K562 (cell line): ENCODE data around the gene SIT1. TPM values are rescaled to one million over a fixed set of nuclear protein-coding genes. Genes with fewer than 3 reads are reported as not detected.

Experiments used
- ARID1B ChIP-seq: fragments of 450-650 bp; IDR thresholded peaks from 2 replicates; pipeline ENCODE4 v1.6.1; 2016; ENCODE audit warnings: antibody characterized with exemption, mild to moderate bottlenecking, inconsistent platforms
- BACH1 ChIP-seq: fragments of 200-800 bp; sonication (Bioruptor generic); IDR thresholded peaks from 2 replicates; pipeline ENCODE4 v1.6.1; 2016; ENCODE audit warnings: missing genetic modification characterization, missing compliant biosample characterization
- BHLHE40 ChIP-seq: IDR thresholded peaks from 2 replicates; pipeline ENCODE4 v1.6.1; 2011; ENCODE audit warnings: low read length, improper control_type of control experiment
- C11orf30 ChIP-seq: fragments of 450-650 bp; IDR thresholded peaks from 2 replicates; pipeline ENCODE4 v1.6.1; 2016; ENCODE audit warnings: low read depth, mild to moderate bottlenecking
- CAMTA2 ChIP-seq: fragments of 250-450 bp; sonication (Bioruptor Pico); conservative IDR thresholded peaks from 2 replicates; pipeline ENCODE4 v1.5.1; 2022
- CBFA2T3 ChIP-seq: fragments of 450-650 bp; IDR thresholded peaks from 2 replicates; pipeline ENCODE4 v1.6.1; 2017
- CTBP1 ChIP-seq: fragments of 450-650 bp; IDR thresholded peaks from 2 replicates; pipeline ENCODE4 v1.6.1; 2016; ENCODE audit warnings: borderline replicate concordance
- FOXJ2 ChIP-seq: fragments of 200-800 bp; sonication (Bioruptor generic); IDR thresholded peaks from 2 replicates; pipeline ENCODE4 v1.6.1; 2016; ENCODE audit warnings: missing genetic modification characterization, missing compliant biosample characterization
- MAFK ChIP-seq: IDR thresholded peaks from 2 replicates; pipeline ENCODE4 v1.6.1; 2011; ENCODE audit warnings: low read length, improper control_type of control experiment
- MIER1 ChIP-seq: fragments of 450-650 bp; IDR thresholded peaks from 2 replicates; pipeline ENCODE4 v1.6.1; 2016; ENCODE audit warnings: antibody characterized with exemption, mild to moderate bottlenecking, low read depth
- PHF8 ChIP-seq: fragments of 200-600 bp; sonication (generic); IDR thresholded peaks from 2 replicates; pipeline ENCODE4 v1.6.1; 2012; ENCODE audit warnings: mixed run types, mild to moderate bottlenecking, inconsistent platforms, low read length, moderate library complexity, borderline replicate concordance
- PHTF2 ChIP-seq: fragments of 250-450 bp; sonication (Bioruptor Pico); IDR thresholded peaks from 2 replicates; pipeline ENCODE4 v1.5.0; 2021; ENCODE audit warnings: mild to moderate bottlenecking
- PYGO2 ChIP-seq: fragments of 450-650 bp; IDR thresholded peaks from 2 replicates; pipeline ENCODE4 v1.6.1; 2016; ENCODE audit warnings: mild to moderate bottlenecking, missing genetic modification characterization, moderate library complexity, missing compliant biosample characterization
- RBFOX2 ChIP-seq: fragments of 200-400 bp; formaldehyde crosslinking; IDR thresholded peaks from 2 replicates; pipeline ENCODE4 v1.6.1; 2017; ENCODE audit warnings: low read depth, mild to moderate bottlenecking, low read length, moderate library complexity
- SREBF2 ChIP-seq: sonication (generic); formaldehyde crosslinking; IDR thresholded peaks from 2 replicates; pipeline ENCODE4 v1.4.0; 2020; ENCODE audit warnings: mild to moderate bottlenecking, missing genetic modification reagents
- TARDBP ChIP-seq: fragments of 450-650 bp; IDR thresholded peaks from 2 replicates; pipeline ENCODE4 v1.6.1; 2016
- XRCC5 ChIP-seq: fragments of 200-400 bp; formaldehyde crosslinking; IDR thresholded peaks from 2 replicates; pipeline ENCODE4 v1.6.1; 2017; ENCODE audit warnings: low read depth, mild to moderate bottlenecking, low read length
- ZBTB1 ChIP-seq: sonication (generic); formaldehyde crosslinking; IDR thresholded peaks from 2 replicates; pipeline ENCODE4 v1.8.1; 2023; ENCODE audit warnings: missing genetic modification reagents, low read depth, mild to moderate bottlenecking, borderline replicate concordance
- polyA plus RNA-seq, 8 experiments: library from polyadenylated mRNA; depleted of rRNA in 4 of 8; stranded (reverse) in 5 of 8; unstranded in 3 of 8; fragments of >200 nt; fragmentation: Nextera tagmentation in 2 of 8; fragmentation: Illumina TruSeq in 1 of 8; extraction: Ambion mirVana in 2 of 8; extraction: Trizol in 1 of 8; gene quantifications; 2 replicates each; pipeline versions ENCODE4 v1.2.1 to v1.2.3, GENCODE V29; 2011 to 2014; ENCODE audit warnings: inconsistent platforms in 1 of 8, missing spikeins in 1 of 8
- total RNA-seq, 7 experiments: library from RNA; depleted of rRNA in 6 of 7; stranded (reverse); fragments of >200 nt in 6 of 7; fragmentation: Illumina TruSeq in 2 of 7; extraction: Trizol in 2 of 7; gene quantifications; 2 replicates each; pipeline versions ENCODE4 v1.2.1 to v1.2.3, GENCODE V29; 2011 to 2021; ENCODE audit warnings: low replicate concordance in 1 of 7
- TF ChIP-seq, protein P1 (sequence below): IDR thresholded peaks from 2 replicates; pipeline ENCODE4 v1.6.1; 2011; ENCODE audit warnings: borderline replicate concordance, low read depth, mild to moderate bottlenecking, moderate library complexity, low read length; ENCODE audit not compliant: insufficient read depth, poor library complexity, severe bottlenecking
- TF ChIP-seq, protein P2 (sequence below), 2 experiments: fragments of 450-650 bp; conservative IDR thresholded peaks; 2 replicates each; pipeline ENCODE4 v1.6.1; 2017; ENCODE audit warnings: mild to moderate bottlenecking in 2 of 2, moderate library complexity in 2 of 2
- TF ChIP-seq, protein P3 (sequence below), 3 experiments: IDR thresholded peaks in 2 of 3; conservative IDR thresholded peaks in 1 of 3; 2 replicates each; pipeline ENCODE4 v1.5.1; 2011 to 2012; ENCODE audit warnings: low read length in 3 of 3, mild to moderate bottlenecking in 3 of 3, control low read depth in 2 of 3, improper control_type of control experiment in 1 of 3, inconsistent platforms in 1 of 3, low read depth in 1 of 3, mixed read lengths in 1 of 3, moderate library complexity in 1 of 3; ENCODE audit not compliant: insufficient read depth in 2 of 3
- TF ChIP-seq, protein P4 (sequence below): fragments of 450-650 bp; IDR thresholded peaks from 2 replicates; pipeline ENCODE4 v1.6.1; 2016; ENCODE audit warnings: antibody characterized with exemption

The SIT1 gene
- total and polyA plus RNA-seq, 9 of the 15 experiments (the other 6 are each of a cell fraction or from before 2014, with no cell fraction given) = not detected

DNA sequence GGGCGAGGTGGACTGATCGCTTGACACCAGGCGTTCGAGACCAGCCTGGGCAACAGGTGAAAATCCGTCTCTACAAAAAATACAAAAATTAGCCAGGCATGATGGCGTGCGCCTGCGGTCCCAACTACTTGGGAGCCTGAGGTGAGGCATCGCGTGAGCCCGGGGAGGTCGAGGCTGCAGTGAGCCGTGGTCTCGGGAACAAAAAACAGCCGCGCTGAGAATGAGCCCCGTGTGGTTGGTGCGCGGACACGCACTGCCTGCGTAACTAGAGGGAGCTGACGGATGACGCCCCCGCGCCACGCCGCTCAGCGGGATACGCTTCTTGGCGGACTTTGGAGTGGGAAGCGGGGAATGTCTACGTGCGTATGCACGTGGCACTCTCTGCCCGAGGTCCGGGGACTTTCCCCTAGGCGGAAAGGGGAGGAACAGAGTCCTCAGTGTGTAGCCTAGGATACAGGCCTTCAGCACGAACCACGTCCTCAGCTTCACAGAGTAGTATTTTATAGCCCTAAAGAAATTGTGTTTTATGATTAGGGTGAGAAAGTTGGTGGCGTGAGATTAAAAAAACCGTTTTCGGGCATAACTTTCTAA, 6.9 kb upstream of the SIT1 start, which contains the start of gene RMRP (continued):
- TF ChIP-seq RBFOX2 (peak; percentile 73), MAFK (no peak), CTBP1 (peak; percentile 85; the same call in 1 of the 2 replicates), MIER1 (no peak), XRCC5 (no peak), ZBTB1 (CRISPR knock-in tag) (no peak), ARID1B (peak; percentile 47), CAMTA2 (CRISPR knock-in tag) (no peak), BHLHE40 (peak; percentile 96), PHTF2 (CRISPR knock-in tag) (no peak), CBFA2T3 (0 out of 2 replicates have a peak, but pooled peaks have one; percentile 5), TARDBP (peak; percentile 20; the same call in 1 of the 2 replicates), SREBF2 (CRISPR knock-in tag) (no peak), PHF8 (peak; percentile 8; the same call in 1 of the 2 replicates), C11orf30 (no peak), FOXJ2 (tag) (peak; percentile 55; the same call in 1 of the 2 replicates), PYGO2 (tag) (no peak), BACH1 (tag) (no peak)
- TF ChIP-seq, protein P1, sequence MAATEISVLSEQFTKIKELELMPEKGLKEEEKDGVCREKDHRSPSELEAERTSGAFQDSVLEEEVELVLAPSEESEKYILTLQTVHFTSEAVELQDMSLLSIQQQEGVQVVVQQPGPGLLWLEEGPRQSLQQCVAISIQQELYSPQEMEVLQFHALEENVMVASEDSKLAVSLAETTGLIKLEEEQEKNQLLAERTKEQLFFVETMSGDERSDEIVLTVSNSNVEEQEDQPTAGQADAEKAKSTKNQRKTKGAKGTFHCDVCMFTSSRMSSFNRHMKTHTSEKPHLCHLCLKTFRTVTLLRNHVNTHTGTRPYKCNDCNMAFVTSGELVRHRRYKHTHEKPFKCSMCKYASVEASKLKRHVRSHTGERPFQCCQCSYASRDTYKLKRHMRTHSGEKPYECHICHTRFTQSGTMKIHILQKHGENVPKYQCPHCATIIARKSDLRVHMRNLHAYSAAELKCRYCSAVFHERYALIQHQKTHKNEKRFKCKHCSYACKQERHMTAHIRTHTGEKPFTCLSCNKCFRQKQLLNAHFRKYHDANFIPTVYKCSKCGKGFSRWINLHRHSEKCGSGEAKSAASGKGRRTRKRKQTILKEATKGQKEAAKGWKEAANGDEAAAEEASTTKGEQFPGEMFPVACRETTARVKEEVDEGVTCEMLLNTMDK = peak; percentile 52
- TF ChIP-seq, protein P2, sequence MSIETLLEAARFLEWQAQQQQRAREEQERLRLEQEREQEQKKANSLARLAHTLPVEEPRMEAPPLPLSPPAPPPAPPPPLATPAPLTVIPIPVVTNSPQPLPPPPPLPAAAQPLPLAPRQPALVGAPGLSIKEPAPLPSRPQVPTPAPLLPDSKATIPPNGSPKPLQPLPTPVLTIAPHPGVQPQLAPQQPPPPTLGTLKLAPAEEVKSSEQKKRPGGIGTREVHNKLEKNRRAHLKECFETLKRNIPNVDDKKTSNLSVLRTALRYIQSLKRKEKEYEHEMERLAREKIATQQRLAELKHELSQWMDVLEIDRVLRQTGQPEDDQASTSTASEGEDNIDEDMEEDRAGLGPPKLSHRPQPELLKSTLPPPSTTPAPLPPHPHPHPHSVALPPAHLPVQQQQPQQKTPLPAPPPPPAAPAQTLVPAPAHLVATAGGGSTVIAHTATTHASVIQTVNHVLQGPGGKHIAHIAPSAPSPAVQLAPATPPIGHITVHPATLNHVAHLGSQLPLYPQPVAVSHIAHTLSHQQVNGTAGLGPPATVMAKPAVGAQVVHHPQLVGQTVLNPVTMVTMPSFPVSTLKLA (conservative IDR thresholded peaks at IDR 0.05) = peak; percentile 97 to 98
- TF ChIP-seq, protein P3, sequence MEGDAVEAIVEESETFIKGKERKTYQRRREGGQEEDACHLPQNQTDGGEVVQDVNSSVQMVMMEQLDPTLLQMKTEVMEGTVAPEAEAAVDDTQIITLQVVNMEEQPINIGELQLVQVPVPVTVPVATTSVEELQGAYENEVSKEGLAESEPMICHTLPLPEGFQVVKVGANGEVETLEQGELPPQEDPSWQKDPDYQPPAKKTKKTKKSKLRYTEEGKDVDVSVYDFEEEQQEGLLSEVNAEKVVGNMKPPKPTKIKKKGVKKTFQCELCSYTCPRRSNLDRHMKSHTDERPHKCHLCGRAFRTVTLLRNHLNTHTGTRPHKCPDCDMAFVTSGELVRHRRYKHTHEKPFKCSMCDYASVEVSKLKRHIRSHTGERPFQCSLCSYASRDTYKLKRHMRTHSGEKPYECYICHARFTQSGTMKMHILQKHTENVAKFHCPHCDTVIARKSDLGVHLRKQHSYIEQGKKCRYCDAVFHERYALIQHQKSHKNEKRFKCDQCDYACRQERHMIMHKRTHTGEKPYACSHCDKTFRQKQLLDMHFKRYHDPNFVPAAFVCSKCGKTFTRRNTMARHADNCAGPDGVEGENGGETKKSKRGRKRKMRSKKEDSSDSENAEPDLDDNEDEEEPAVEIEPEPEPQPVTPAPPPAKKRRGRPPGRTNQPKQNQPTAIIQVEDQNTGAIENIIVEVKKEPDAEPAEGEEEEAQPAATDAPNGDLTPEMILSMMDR (IDR thresholded peaks at IDR 0.05 in 2 of 3, conservative IDR thresholded peaks at IDR 0.05 in 1 of 3; ENCODE audit: insufficient read depth in 2 of 3, low read depth in 1 of 3, low read length in 3 of 3) = peak; percentile 19 to 35 (median 25); a peak in 2 of 6 replicates
- TF ChIP-seq, protein P4, sequence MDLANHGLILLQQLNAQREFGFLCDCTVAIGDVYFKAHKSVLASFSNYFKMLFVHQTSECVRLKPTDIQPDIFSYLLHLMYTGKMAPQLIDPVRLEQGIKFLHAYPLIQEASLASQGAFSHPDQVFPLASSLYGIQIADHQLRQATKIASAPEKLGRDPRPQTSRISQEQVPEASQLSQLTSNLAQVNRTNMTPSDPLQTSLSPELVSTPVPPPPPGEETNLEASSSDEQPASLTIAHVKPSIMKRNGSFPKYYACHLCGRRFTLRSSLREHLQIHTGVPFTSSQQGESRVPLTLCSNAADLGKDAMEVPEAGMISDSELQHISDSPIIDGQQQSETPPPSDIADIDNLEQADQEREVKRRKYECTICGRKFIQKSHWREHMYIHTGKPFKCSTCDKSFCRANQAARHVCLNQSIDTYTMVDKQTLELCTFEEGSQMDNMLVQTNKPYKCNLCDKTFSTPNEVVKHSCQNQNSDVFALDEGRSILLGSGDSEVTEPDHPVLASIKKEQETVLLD = peak; percentile 91
